ENCODE measurements around the gene CDH15.

DNA sequence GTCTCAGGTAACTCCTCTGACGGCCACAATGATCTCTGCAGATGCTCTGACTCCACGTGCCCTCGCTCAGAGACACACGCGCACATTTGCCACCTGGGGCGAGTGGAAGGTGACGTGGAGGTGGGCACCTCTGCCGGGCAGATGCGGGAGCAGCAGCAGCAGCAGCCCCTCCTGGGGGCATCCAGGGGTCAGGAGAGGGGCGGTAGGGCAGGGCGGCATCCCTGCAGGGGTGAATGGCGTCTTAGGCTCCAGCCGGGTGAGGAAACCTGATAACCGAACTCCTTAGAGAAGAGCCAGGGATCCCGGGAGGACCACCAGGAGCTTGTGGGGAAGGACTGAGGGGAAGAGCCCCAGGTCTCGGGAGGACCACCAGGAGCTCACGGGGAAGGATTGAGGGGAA lies 34.6 kb upstream of the CDH15 start:
- TF ChIP-seq RARB (CRISPR knock-in tag; IDR thresholded peaks at IDR 0.05) (no peak), TOX (CRISPR knock-in tag; IDR thresholded peaks at IDR 0.05; ENCODE audit: borderline replicate concordance) (no peak)

Measured in SK-N-SH treated with all-trans-retinoic acid at 6 μM for 48 hours (cell line).